Peyer's patch (tissue), 4 donors: ENCODE measurements around the gene DPP4.

Experiments
- CTCF ChIP-seq, 6 experiments: fragments of 450-650 bp in 4 of 6; fragments of 200-600 bp in 2 of 6; sonication (generic) in 1 of 6; IDR thresholded peaks; one replicate each; pipeline ENCODE4 v1.5.1; 2017 to 2019; ENCODE audit warnings: antibody characterized with exemption in 6 of 6, mild to moderate bottlenecking in 3 of 6, moderate library complexity in 1 of 6
- POLR2A ChIP-seq, 2 donors: fragments of 450-650 bp; IDR thresholded peaks; one replicate each; pipeline ENCODE4 v1.5.1; 2017; ENCODE audit warnings: antibody characterized with exemption in 2 of 2, mild to moderate bottlenecking in 2 of 2, moderate library complexity in 2 of 2

GRCh38 chr2:162074632-162074895 lies 549 bp upstream of the DPP4 start:
- no peak for TF ChIP-seq CTCF (IDR thresholded peaks at IDR 0.05)
- no peak for TF ChIP-seq POLR2A (IDR thresholded peaks at IDR 0.05)
